Suprapubic skin (tissue), 4 donors: ENCODE data around the gene CHST11.

Experiments
- POLR2A ChIP-seq, 2 donors: fragments of 450-650 bp; IDR thresholded peaks; one replicate each; pipeline ENCODE4 v1.6.1; 2017; ENCODE audit warnings: antibody characterized with exemption in 2 of 2, mild to moderate bottlenecking in 2 of 2, moderate library complexity in 2 of 2
- POLR2AphosphoS5 ChIP-seq, 3 donors: sonication (generic); formaldehyde crosslinking; IDR thresholded peaks; one replicate each; pipeline ENCODE4 v1.6.1; 2017; ENCODE audit warnings: antibody characterized with exemption in 3 of 3
- TF ChIP-seq, protein P1 (sequence below), 2 donors: fragments of 200-600 bp in 1 of 2; fragments of 450-650 bp in 1 of 2; sonication (generic) in 1 of 2; IDR thresholded peaks; one replicate each; pipeline ENCODE4 v1.5.1; 2016 to 2019; ENCODE audit warnings: antibody characterized with exemption in 2 of 2, mild to moderate bottlenecking in 1 of 2, moderate library complexity in 1 of 2

GRCh38 chr12:104628831-104629135, 172.0 kb downstream of the CHST11 start:
- TF ChIP-seq POLR2A (IDR thresholded peaks at IDR 0.05) = no peak
- no peak for TF ChIP-seq POLR2AphosphoS5 (IDR thresholded peaks at IDR 0.05)
- TF ChIP-seq, protein P1, sequence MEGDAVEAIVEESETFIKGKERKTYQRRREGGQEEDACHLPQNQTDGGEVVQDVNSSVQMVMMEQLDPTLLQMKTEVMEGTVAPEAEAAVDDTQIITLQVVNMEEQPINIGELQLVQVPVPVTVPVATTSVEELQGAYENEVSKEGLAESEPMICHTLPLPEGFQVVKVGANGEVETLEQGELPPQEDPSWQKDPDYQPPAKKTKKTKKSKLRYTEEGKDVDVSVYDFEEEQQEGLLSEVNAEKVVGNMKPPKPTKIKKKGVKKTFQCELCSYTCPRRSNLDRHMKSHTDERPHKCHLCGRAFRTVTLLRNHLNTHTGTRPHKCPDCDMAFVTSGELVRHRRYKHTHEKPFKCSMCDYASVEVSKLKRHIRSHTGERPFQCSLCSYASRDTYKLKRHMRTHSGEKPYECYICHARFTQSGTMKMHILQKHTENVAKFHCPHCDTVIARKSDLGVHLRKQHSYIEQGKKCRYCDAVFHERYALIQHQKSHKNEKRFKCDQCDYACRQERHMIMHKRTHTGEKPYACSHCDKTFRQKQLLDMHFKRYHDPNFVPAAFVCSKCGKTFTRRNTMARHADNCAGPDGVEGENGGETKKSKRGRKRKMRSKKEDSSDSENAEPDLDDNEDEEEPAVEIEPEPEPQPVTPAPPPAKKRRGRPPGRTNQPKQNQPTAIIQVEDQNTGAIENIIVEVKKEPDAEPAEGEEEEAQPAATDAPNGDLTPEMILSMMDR (IDR thresholded peaks at IDR 0.05) = no peak
